BLaER1 treated with 17β-estradiol and CSF1 and Interleukin-3, amounts not matched to agents 10 nM and 100 nM (cell line): ENCODE results near the gene CYBC1.
A peak's percentile ranks its signal among the peaks of the same experiment; 100 is the strongest.

Experiments used
- H3K27ac ChIP-seq, 11 experiments: shearing (Covaris generic); formaldehyde crosslinking; 2 replicates each; pipeline ENCODE4 v1.8.1; 2022
- H3K27me3 ChIP-seq, 11 experiments: shearing (Covaris generic); formaldehyde crosslinking; 2 replicates each; pipeline ENCODE4 v1.8.1; 2022
- H3K36me3 ChIP-seq, 11 experiments: shearing (Covaris generic); formaldehyde crosslinking; 2 replicates each; pipeline ENCODE4 v1.8.1; 2022
- H3K4me1 ChIP-seq, 10 experiments: shearing (Covaris generic); formaldehyde crosslinking; 2 replicates each; pipeline ENCODE4 v1.8.1; 2022
- H3K4me2 ChIP-seq, 11 experiments: shearing (Covaris generic); formaldehyde crosslinking; 2 replicates each; pipeline ENCODE4 v1.8.1; 2022
- H3K4me3 ChIP-seq, 10 experiments: shearing (Covaris generic); formaldehyde crosslinking; 2 replicates each; pipeline ENCODE4 v1.8.1; 2022
- H3K9ac ChIP-seq, 11 experiments: shearing (Covaris generic); formaldehyde crosslinking; 2 replicates each; pipeline ENCODE4 v1.8.1; 2022
- H3K9me3 ChIP-seq, 11 experiments: shearing (Covaris generic); formaldehyde crosslinking; replicated peaks in 1 of 11; 2 replicates each; pipeline ENCODE4 v1.8.1; 2022
- H4K20me1 ChIP-seq, 11 experiments: shearing (Covaris generic); formaldehyde crosslinking; 2 replicates each; pipeline ENCODE4 v1.8.1; 2022
- Cebpa-rat ChIP-seq, 11 experiments: shearing (Covaris generic); IDR thresholded peaks; 2 replicates each; pipeline ENCODE4 v1.8.1; 2022

The CYBC1 gene

DNA sequence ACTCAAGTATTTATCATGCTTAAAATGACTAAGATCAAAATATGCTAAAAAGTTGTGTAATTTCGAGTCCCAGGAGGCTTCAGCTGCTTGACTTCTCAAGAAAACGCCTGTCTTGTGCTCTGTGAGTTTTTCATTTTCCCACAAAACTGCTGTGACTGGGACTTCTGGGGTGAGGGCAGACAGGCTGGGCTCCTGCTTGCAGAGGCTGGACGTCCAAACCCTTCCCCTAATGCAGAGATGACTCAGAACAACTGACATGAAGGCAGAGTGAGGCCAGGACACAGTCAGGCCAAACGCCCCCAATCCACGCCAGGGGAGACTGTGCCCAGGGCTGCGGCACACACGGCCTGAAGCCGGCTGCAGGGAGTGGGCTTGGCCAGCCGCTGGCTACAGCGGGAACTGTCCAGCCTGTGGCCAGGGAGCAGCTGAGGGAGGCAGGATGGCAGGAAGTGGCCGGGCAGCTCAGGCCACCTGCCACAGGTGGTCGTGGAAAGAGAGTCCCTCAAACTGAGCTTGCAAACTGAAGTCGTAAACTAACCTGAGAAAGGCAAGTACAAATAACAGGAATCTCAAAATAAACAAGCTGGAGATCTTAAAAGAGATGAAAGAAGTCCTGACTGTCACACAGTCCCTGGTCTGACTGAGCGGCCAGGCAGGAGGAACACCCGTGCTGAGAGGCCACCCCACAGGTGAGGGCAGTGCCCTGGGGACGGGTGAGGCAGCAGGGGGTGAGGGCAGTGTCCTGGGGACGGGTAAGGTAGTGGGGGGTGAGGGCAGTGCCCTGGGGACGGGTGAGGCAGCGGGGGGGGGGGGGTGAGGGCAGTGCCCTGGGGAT lies 53.7 kb downstream of the CYBC1 start:
- Histone ChIP-seq H3K4me1 (peaks cover 48 to 69% (median 63%) of the 10 kb centered on the region in 10 experiments), H3K4me2 (peak overlapping the region in 7 of 11 experiments; percentile 26 to 47 (median 34); a peak in 11 of 22 replicates), H3K9me3 (no peaks in the 10 kb centered on the region), H3K4me3 (no peak overlapping the region), H3K9ac (no peak overlapping the region), H4K20me1 (peaks cover 10 to 86% (median 68%) of the 10 kb centered on the region in 11 experiments; a peak in 20 of 22 replicates), H3K27me3 (peaks cover 37 to 68% (median 57%) of the 10 kb centered on the region in 11 experiments), H3K36me3 (peaks cover 6 to 29% (median 13%) of the 10 kb centered on the region in 11 experiments; a peak in 17 of 22 replicates), H3K27ac (no peak overlapping the region)
- TF ChIP-seq Cebpa-rat (IDR thresholded peaks at IDR 0.05) = no peak

DNA sequence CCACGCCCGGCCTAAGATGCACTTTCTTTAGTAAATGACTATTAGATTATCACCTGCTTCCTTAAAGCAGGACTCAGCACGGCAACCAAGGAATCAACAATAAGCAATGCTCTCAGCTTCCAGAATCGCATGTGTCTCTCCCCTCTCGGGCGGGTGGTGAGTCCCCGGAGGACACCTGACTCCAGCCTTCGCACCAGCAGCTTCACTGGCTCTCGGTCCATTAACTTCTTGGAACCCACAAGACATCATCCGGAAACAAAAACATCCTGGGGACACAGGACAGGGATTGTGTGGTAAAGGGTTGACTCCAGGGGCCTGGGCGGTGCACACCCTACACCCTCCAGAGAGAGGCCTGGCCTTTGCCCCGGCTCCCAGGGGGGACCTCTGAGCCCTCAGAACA lies 56.3 kb downstream of the CYBC1 start:
- Histone ChIP-seq H3K9ac (peak overlapping the region in 2 of 11 experiments; percentile 13 to 19; a peak in 1 of 22 replicates), H3K4me3 (no peak overlapping the region), H3K4me2 (peak overlapping the region; percentile 14 to 81 (median 72); a peak in 21 of 22 replicates), H3K36me3 (peaks cover 6 to 33% (median 15%) of the 10 kb centered on the region in 11 experiments; a peak in 14 of 22 replicates), H4K20me1 (peaks cover under 1 to 87% (median 53%) of the 10 kb centered on the region in 11 experiments; a peak in 20 of 22 replicates), H3K4me1 (peaks cover 23 to 44% (median 38%) of the 10 kb centered on the region in 10 experiments), H3K9me3 (no peaks in the 10 kb centered on the region), H3K27me3 (peaks cover 30 to 72% (median 57%) of the 10 kb centered on the region in 11 experiments), H3K27ac (no peak overlapping the region)
- no peak for TF ChIP-seq Cebpa-rat (IDR thresholded peaks at IDR 0.05)

GRCh38 chr17:82392941-82393340 lies 57.6 kb downstream of the CYBC1 start:
- H3K9me3 ChIP-seq = no peaks in the 10 kb centered on the region
- peaks cover 6 to 31% (median 15%) of the 10 kb centered on the region in 11 experiments; a peak in 14 of 22 replicates for H3K36me3 ChIP-seq
- peaks cover 33 to 75% (median 65%) of the 10 kb centered on the region in 11 experiments for H3K27me3 ChIP-seq
- peaks cover 0 to 87% (median 54%) of the 10 kb centered on the region in 11 experiments; a peak in 20 of 22 replicates for H4K20me1 ChIP-seq
- H3K9ac ChIP-seq = peak overlapping the region in 2 of 11 experiments; percentile 26 to 29; a peak in 2 of 22 replicates
- no peak overlapping the region for H3K27ac ChIP-seq
- H3K4me1 ChIP-seq = peaks cover 20 to 40% (median 34%) of the 10 kb centered on the region in 10 experiments; a peak in 19 of 20 replicates
- no peak for TF ChIP-seq Cebpa-rat (IDR thresholded peaks at IDR 0.05)
- H3K4me3 ChIP-seq = no peak overlapping the region
- peak overlapping the region in 8 of 11 experiments; percentile 32 to 75 (median 63); a peak in 13 of 22 replicates for H3K4me2 ChIP-seq
